GM12874 (cell line): Measurements from ENCODE around the gene PCBD1.

Experiments used
- CTCF ChIP-seq: IDR thresholded peaks from 2 replicates; pipeline ENCODE4 v1.5.1; 2011; ENCODE audit warnings: low read depth, mild to moderate bottlenecking, control low read depth, low read length, moderate library complexity; ENCODE audit not compliant: insufficient read depth

Gene PCBD1

DNA sequence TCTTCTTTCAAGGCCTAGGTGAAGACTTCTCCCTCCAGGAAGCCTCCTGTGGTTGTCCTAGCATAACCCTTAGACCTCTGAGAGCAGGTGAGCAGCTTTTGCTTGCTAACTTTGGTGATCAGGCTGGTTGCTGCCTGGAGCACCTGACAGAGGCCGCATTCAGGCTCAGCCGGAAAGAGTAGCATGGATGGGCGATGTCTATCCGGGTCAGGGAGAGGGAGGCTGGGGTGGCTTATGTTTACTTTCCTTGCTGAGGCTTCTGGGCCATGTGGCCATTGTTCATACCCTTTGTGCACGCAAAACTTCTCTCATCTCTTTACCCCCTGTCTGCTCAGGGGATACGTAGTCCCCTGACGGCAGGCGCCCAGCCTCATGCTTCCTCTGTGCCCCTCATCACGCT is 27.4 kb upstream of the PCBD1 start:
- no peak for TF ChIP-seq CTCF

GRCh38 chr10:70915206-70915605 is 26.8 kb upstream of the PCBD1 start:
- TF ChIP-seq CTCF = no peak

GRCh38 chr10:70914316-70914864 is 26.0 kb upstream of the PCBD1 start:
- TF ChIP-seq CTCF = no peak

GRCh38 chr10:70913893-70914240 is 25.5 kb upstream of the PCBD1 start:
- no peak for TF ChIP-seq CTCF

GRCh38 chr10:70913191-70913892 is 25.0 kb upstream of the PCBD1 start:
- no peak for TF ChIP-seq CTCF

DNA sequence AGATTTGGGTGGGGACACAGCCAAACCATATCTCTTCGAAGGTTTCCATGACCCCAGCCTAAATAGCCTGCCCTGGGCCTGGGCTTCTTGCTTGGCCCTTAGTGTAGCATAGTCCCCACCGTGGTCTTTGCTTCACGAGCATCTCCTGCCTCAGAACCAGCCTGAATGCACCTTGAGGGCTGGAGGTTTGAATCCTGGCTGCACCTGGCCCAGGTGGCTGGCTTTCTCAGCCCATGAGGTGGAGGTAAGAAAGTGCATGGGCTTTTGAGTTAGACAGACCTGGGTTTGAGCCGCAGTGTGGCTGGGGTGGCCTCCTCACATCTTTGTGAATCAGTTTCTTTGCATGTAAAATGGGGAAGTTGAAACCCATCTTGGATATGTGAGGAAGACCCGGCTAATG is 24.2 kb upstream of the PCBD1 start:
- TF ChIP-seq CTCF = no peak

- no peak for TF ChIP-seq CTCF
Measured at GRCh38 chr10:70911386-70911785, 23.0 kb upstream of the PCBD1 start.
